ENCODE data around the gene APOBEC3G.
"Not testable (repeated sequence)": the region's sequence is repeated elsewhere in the genome, so short reads cannot be mapped to it uniquely, and the experiment has no call there.

GRCh38 chr22:39037071-39037470, 40.0 kb upstream of the APOBEC3G start:
- TF ChIP-seq CTCF, POLR2AphosphoS5, POLR2A (IDR thresholded peaks at IDR 0.05): not testable (repeated sequence)
